Motor neuron (in vitro differentiated cells): ENCODE data around the gene MGAT3. TPM values are rescaled to one million over a fixed set of nuclear protein-coding genes. Genes with fewer than 3 reads are reported as not detected.
"Not testable (repeated sequence)": the region's sequence is repeated elsewhere in the genome, so short reads cannot be mapped to it uniquely, and the experiment has no call there.

Experiments
- ATAC-seq, 8 experiments: fragments of 200-7000 bp; cut with Tn5 transposase; replicated peaks in 6 of 8; 2 replicates each; pipeline ENCODE4 v1.8.0; 2021; ENCODE audit warnings: mild to moderate bottlenecking in 8 of 8, moderate library complexity in 8 of 8
- H3K27ac ChIP-seq, 2 donors: fragments of 250-450 bp; sonication (Bioruptor Pico); 2 replicates each; pipeline ENCODE4 v1.9.0; 2021; ENCODE audit warnings: antibody characterized with exemption in 2 of 2, mild to moderate bottlenecking in 2 of 2, moderate library complexity in 1 of 2
- H3K4me1 ChIP-seq, 2 donors: fragments of 250-450 bp; sonication (Bioruptor Pico); replicated peaks in 1 of 2; 2 replicates each; pipeline ENCODE4 v1.6.1; 2021; ENCODE audit warnings: antibody characterized with exemption in 2 of 2, mild to moderate bottlenecking in 2 of 2, moderate library complexity in 1 of 2
- H3K4me3 ChIP-seq, 5 donors: fragments of 250-450 bp; sonication (Bioruptor Pico); 2 replicates each; pipeline ENCODE4 v1.9.0; 2021; ENCODE audit warnings: antibody characterized with exemption in 5 of 5, mild to moderate bottlenecking in 5 of 5, moderate library complexity in 4 of 5
- WGBS, 10 experiments: fragments of 450-650 bp; shearing (Covaris generic); methylation state at CpG; one replicate each; pipeline ENCODE4 v1.0.0; 2022; 5-methylcytosine and 5-hydroxymethylcytosine counted together
- in situ Hi-C, 9 experiments: fragments of 400-800 bp; cut with MboI; loops; one replicate each; pipeline ENCODE4 v1.15.0; 2021; ENCODE audit warnings: low sequenced_read_pairs in 9 of 9, low pct_unique_long_range_greater_than_20kb in 2 of 9; ENCODE audit not compliant: unreplicated experiment in 9 of 9
- total RNA-seq, 8 experiments: library from RNA; unstranded; fragments of 300-600 nt; gene quantifications; 2 replicates each; pipeline versions ENCODE4 v1.2.3 to v1.2.4, GENCODE V29; 2022

MGAT3 gene
- 10 to 100 TPM; 17.5 to 28.6 (median 20.4) TPM for total RNA-seq

- Histone ChIP-seq H3K4me1 (peaks cover 5 to 21% of the 10 kb centered on the region in 2 donors), H3K27ac (peak within 1 kb of the TSS; percentile 85 to 89), H3K4me3 (peak within 1 kb of the TSS; percentile 55 to 98 (median 58))
- WGBS, 10 experiments = 33% methylated on average over 5 of the region's 80 CpGs; no CpG with 5 or more reads in 9 of the 10 experiments
- peak in 6 of 8 experiments; percentile 3 to 53 (median 44) for ATAC-seq
- in situ Hi-C loops = no loop called here
Observed at GRCh38 chr22:39456522-39457197, at the start of gene MGAT3. Gene MGAT3 (plus strand): TSS chr22:39457012. CDS start chr22:39487348, 30,336 bp downstream.

- Histone ChIP-seq H3K4me3 (no peak overlapping the region), H3K4me1 (peaks cover 4 to 10% of the 10 kb centered on the region in 2 donors), H3K27ac (no peak overlapping the region)
- WGBS, 10 experiments = 50 to 100% (median 84%) methylated on average over 2 to 10 of the region's 11 CpGs
- in situ Hi-C loops = loop anchor here in 2 of 9 experiments (25.0 kb wide), 2 partner anchors 96 to 104 kb away; partner anchors contain the start of genes ATF4 (in 1 of the 2), MIEF1 (in 1 of the 2) and RPL3 (in 1 of the 2)
- no peak for ATAC-seq
Observed at GRCh38 chr22:39408173-39408572, 48.6 kb upstream of the MGAT3 start.

- Histone ChIP-seq H3K4me3 (no peak overlapping the region), H3K27ac (no peak overlapping the region), H3K4me1 (peaks cover 4 to 10% of the 10 kb centered on the region in 2 donors)
- 60% methylated on average over 1 of the region's 1 CpG; no CpG with 5 or more reads in 9 of the 10 experiments for WGBS, 10 experiments
- in situ Hi-C loops = loop anchor here in 2 of 9 experiments (25.0 kb wide), 2 partner anchors 97 to 103 kb away; partner anchors contain the start of genes ATF4 (in 1 of the 2), MIEF1 (in 1 of the 2) and RPL3 (in 1 of the 2)
- ATAC-seq = peak in 3 of 8 experiments; percentile 23 to 45 (median 38)
Observed at GRCh38 chr22:39408807-39409206, 48.0 kb upstream of the MGAT3 start.

GRCh38 chr22:39409516-39410029 lies 47.2 kb upstream of the MGAT3 start:
- in situ Hi-C loops = loop anchor here in 2 of 9 experiments (25.0 kb wide), 2 partner anchors 97 to 103 kb away; partner anchors contain the start of genes ATF4 (in 1 of the 2), MIEF1 (in 1 of the 2) and RPL3 (in 1 of the 2)
- H3K27ac ChIP-seq = peak overlapping the region in 1 of 2 donors; percentile 25
- H3K4me3 ChIP-seq = no peak overlapping the region
- peak in 5 of 8 experiments; percentile 26 to 57 (median 36) for ATAC-seq
- H3K4me1 ChIP-seq = peaks cover 4 to 10% of the 10 kb centered on the region in 2 donors
- WGBS, 10 experiments = 87 to 100% (median 100%) methylated on average over 1 to 10 of the region's 11 CpGs; no CpG with 5 or more reads in 4 of the 10 experiments

- in situ Hi-C loops = loop anchor here in 2 of 9 experiments (25.0 kb wide), 2 partner anchors 98 to 102 kb away; partner anchors contain the start of genes ATF4 (in 1 of the 2), MIEF1 (in 1 of the 2) and RPL3 (in 1 of the 2)
- 83 to 100% (median 95%) methylated on average over 1 to 4 of the region's 4 CpGs for WGBS, 10 experiments
- Histone ChIP-seq H3K27ac (no peak overlapping the region), H3K4me1 (peaks cover 4 to 5% of the 10 kb centered on the region in 2 donors), H3K4me3 (no peak overlapping the region)
- no peak for ATAC-seq
Observed at GRCh38 chr22:39410264-39410663, 46.5 kb upstream of the MGAT3 start.

- H3K27ac ChIP-seq, H3K4me3 ChIP-seq, H3K4me1 ChIP-seq, ATAC-seq: not testable (repeated sequence)
- in situ Hi-C loops = loop anchor here in 2 of 9 experiments (25.0 kb wide), 2 partner anchors 100 kb away; partner anchors contain the start of genes ATF4 (in 1 of the 2), MIEF1 (in 1 of the 2) and RPL3 (in 1 of the 2)
- 76 to 100% (median 93%) methylated on average over 2 to 9 of the region's 11 CpGs; no CpG with 5 or more reads in 2 of the 10 experiments for WGBS, 10 experiments
Observed at GRCh38 chr22:39411828-39412365, 44.9 kb upstream of the MGAT3 start.

GRCh38 chr22:39413204-39413603 lies 43.6 kb upstream of the MGAT3 start:
- in situ Hi-C loops = loop anchor here in 2 of 9 experiments (25.0 kb wide), 2 partner anchors 99 to 101 kb away; partner anchors contain the start of genes ATF4 (in 1 of the 2), MIEF1 (in 1 of the 2) and RPL3 (in 1 of the 2)
- H3K27ac ChIP-seq, H3K4me3 ChIP-seq, ATAC-seq, H3K4me1 ChIP-seq: not testable (repeated sequence)
- WGBS, 10 experiments = 87 to 100% (median 94%) methylated on average over 2 to 7 of the region's 7 CpGs

- 20 to 100% (median 92%) methylated on average over 1 to 3 of the region's 7 CpGs; no CpG with 5 or more reads in 3 of the 10 experiments for WGBS, 10 experiments
- Histone ChIP-seq H3K27ac (no peak overlapping the region), H3K4me1 (peaks cover 3 to 4% of the 10 kb centered on the region in 2 donors), H3K4me3 (no peak overlapping the region)
- in situ Hi-C loops = loop anchor here in 2 of 9 experiments (25.0 kb wide), 2 partner anchors 98 to 102 kb away; partner anchors contain the start of genes ATF4 (in 1 of the 2), MIEF1 (in 1 of the 2) and RPL3 (in 1 of the 2)
- peak in 3 of 8 experiments; percentile 65 to 96 (median 95) for ATAC-seq
Observed at GRCh38 chr22:39414377-39414776, 42.4 kb upstream of the MGAT3 start.

- Histone ChIP-seq H3K4me1 (no peaks in the 10 kb centered on the region), H3K4me3 (no peak overlapping the region), H3K27ac (no peak overlapping the region)
- 79 to 100% (median 97%) methylated on average over 1 to 4 of the region's 11 CpGs; no CpG with 5 or more reads in 2 of the 10 experiments for WGBS, 10 experiments
- no peak for ATAC-seq
- in situ Hi-C loops = loop anchor here in 2 of 9 experiments (25.0 kb wide), 2 partner anchors 97 to 103 kb away; partner anchors contain the start of genes ATF4 (in 1 of the 2), MIEF1 (in 1 of the 2) and RPL3 (in 1 of the 2)
Observed at GRCh38 chr22:39414886-39415285, 41.9 kb upstream of the MGAT3 start.

GRCh38 chr22:39415506-39415905 lies 41.3 kb upstream of the MGAT3 start:
- ATAC-seq = no peak
- no peak overlapping the region for H3K27ac ChIP-seq
- in situ Hi-C loops = loop anchor here in 2 of 9 experiments (25.0 kb wide), 2 partner anchors 97 to 103 kb away; partner anchors contain the start of genes ATF4 (in 1 of the 2), MIEF1 (in 1 of the 2) and RPL3 (in 1 of the 2)
- WGBS, 10 experiments = 87 to 100% (median 95%) methylated on average over 2 to 9 of the region's 16 CpGs; no CpG with 5 or more reads in 6 of the 10 experiments
- H3K4me1 ChIP-seq = no peaks in the 10 kb centered on the region
- H3K4me3 ChIP-seq = no peak overlapping the region

- ATAC-seq = no peak
Observed at GRCh38 chr22:39416319-39416718, 40.5 kb upstream of the MGAT3 start.

GRCh38 chr22:39417641-39418040 lies 39.2 kb upstream of the MGAT3 start:
- no peak overlapping the region for H3K27ac ChIP-seq
- in situ Hi-C loops = loop anchor here in 2 of 9 experiments (25.0 kb wide), 2 partner anchors 95 to 105 kb away; partner anchors contain the start of genes ATF4 (in 1 of the 2), MIEF1 (in 1 of the 2) and RPL3 (in 1 of the 2)
- WGBS, 10 experiments = 80 to 100% (median 88%) methylated on average over 1 to 5 of the region's 12 CpGs; no CpG with 5 or more reads in 6 of the 10 experiments
- no peaks in the 10 kb centered on the region for H3K4me1 ChIP-seq
- no peak overlapping the region for H3K4me3 ChIP-seq
- ATAC-seq = no peak

More at GRCh38 chr22:39416319-39416718, 40.5 kb upstream of the MGAT3 start:
- H3K27ac ChIP-seq = no peak overlapping the region
- 20 to 89% (median 67%) methylated on average over 2 to 5 of the region's 7 CpGs; no CpG with 5 or more reads in 7 of the 10 experiments for WGBS, 10 experiments
- no peak overlapping the region for H3K4me3 ChIP-seq
- H3K4me1 ChIP-seq = no peaks in the 10 kb centered on the region
- in situ Hi-C loops = loop anchor here in 2 of 9 experiments (25.0 kb wide), 2 partner anchors 96 to 104 kb away; partner anchors contain the start of genes ATF4 (in 1 of the 2), MIEF1 (in 1 of the 2) and RPL3 (in 1 of the 2)
